Measurements from ENCODE around the gene PCED1B.

PCED1B gene

GRCh38 chr12:47235258-47236040 is 156.0 kb downstream of the PCED1B start:
- DNase-seq (ENCODE audit: low read depth): no peak

DNA sequence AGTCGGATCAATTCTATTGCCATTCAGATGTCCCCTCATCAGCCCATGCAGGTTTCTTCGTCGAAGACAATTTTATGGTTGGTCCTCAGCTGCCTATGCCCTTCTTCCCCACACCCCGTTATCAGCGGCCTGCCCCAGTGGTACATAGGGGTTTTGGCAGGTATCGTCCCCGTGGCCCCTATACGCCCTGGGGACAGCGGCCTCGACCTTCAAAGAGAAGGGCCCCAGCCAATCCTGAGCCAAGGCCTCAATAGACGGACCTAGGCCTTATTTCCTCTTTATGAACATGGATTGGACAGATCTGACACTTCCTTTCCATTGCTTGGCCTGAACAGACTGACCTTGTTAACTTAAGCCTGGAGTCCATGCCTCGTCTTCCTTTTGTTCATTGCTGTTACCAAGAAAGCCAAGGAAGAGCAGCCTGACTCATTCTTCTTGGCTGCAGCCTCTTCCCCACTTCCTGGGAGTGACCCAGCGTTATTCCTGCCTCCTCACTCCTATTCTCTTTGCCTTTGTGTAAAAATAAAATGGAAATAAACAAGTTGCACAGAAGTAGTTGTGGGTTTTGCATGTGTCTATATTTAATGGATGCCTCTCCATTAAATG is 156.8 kb downstream of the PCED1B start:
- DNase-seq (ENCODE audit: low read depth): no peak

DNA sequence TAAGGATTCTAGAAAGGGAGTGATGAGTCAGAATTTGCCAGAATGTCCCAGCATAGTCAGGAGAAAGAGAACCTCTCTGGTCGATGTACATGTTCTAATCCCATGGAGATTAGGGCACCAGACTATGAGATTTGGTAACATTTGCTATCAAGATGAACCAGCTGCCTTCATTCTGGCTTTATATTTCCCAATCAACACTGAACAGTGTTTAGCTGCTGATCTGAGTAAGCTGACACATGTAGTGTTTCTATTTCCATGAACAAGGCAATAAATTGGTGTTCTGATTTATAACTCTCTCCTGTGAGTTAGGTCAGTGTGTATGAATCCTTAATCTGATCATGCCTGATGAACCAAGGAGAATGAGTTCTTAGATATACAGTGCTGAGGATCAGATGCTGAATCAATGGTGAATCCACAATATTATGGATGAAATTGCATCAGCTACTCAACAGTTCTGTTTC is 158.4 kb downstream of the PCED1B start:
- no peak for DNase-seq (ENCODE audit: low read depth)

DNA sequence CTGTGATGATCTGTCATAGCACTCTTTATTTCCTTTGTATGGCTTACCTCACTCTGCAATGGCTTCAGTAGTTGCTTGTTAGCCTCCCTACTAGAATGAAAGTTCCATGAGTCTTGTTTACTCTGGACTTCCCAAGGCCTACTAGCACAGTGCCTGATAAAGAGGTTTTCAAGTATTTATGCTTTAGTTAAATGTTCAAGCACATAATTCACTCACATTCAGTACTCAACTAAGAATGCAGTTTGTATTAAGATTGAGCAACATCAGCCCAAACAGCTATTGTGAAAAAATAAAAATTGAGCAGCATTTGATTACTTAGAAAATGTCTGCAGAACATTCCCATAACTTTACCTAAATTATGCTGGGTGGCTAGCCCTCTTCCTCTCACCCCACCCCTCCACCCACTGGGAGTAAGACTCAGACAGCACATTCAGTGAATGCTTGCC is 159.3 kb downstream of the PCED1B start:
- no peak for DNase-seq (ENCODE audit: low read depth)

DNA sequence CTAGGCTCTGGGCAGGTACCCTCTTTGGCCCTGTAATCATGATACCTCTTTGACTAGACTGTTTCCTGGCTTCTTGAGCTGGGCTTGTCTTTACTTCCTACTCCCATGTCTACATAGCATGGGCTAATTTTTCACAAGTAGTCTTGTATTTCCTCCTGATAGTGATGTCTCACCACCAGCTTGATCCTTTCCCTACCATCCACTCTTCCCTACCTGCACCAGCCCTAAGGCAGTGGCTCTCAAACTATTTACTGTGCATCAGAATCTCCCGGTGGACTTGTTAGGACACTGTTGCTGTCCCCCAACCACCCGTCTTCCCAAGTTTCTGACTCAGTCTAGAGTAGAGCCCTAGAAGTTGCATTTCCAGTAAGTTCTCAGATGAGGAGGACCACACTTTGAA is 163.0 kb downstream of the PCED1B start:
- DNase-seq (ENCODE audit: low read depth): no peak

- DNase-seq (ENCODE audit: low read depth): no peak
Observed at GRCh38 chr12:47244835-47245234, 165.4 kb downstream of the PCED1B start.

- no peak for DNase-seq (ENCODE audit: low read depth)
Observed at GRCh38 chr12:47245623-47246022, 166.2 kb downstream of the PCED1B start.

DNA sequence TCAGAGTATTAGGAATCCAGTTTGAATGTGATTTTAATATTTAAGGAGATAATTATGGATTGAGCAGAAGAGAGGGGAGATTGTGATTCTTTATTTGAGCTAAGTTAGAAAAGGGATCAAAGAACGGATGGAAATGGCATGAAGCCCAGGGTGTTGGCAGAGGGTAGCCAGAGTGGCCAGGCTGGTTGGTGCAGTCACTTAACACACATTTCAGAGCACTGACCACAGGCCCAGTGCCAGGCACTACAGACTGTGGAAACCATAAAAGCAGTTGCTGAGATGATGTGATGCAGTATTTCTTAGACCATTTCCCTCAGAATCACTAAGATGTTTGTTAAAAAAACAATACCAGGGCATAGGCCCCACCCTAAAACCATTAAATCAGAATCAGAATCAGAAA is 168.0 kb downstream of the PCED1B start:
- DNase-seq (ENCODE audit: low read depth): no peak

DNA sequence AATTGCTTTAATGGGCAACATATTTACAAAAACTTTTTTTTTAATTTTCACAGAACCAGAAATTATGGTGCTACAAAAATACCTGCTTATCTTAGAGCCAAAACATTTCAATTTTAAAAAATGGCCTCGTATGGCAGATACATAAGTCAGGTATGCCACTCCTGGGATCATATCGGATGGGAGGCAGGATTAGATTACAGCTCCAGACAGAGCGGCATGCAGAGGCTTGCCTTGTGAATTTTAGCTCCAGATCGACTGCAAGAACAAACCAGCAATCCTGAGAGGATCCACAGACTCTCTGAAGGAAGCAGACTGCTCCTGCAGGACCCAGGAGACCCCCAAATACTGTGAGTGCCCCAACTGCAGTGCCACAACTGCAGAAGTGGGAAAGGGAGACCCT is 169.7 kb downstream of the PCED1B start:
- DNase-seq (ENCODE audit: low read depth): no peak

GRCh38 chr12:47249719-47250357 is 170.4 kb downstream of the PCED1B start:
- no peak for DNase-seq (ENCODE audit: low read depth)

GRCh38 chr12:47251919-47252318 is 172.5 kb downstream of the PCED1B start:
- no peak for DNase-seq (ENCODE audit: low read depth)

DNA sequence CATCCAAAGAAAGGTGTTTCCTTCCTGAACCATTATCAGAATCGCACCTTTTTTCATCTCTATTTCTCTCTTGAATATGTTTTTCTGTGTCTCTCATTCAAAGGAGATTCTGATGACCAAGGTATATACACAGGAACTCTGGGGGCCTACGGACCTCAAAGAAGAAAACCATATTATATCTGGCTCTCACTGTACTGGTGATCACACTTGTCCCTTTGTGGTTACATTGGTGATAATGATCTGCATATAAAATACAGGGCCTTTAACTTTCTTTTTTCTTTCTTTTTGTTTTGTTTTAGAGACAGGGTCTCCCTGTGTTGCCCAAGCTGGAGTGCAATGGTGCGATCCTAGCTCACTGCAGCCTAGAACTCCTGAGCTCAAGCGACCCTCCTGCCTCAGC is 185.5 kb downstream of the PCED1B start:
- no peak for DNase-seq (ENCODE audit: low read depth)

- DNase-seq (ENCODE audit: low read depth): no peak
Observed at GRCh38 chr12:47265391-47265790, 186.0 kb downstream of the PCED1B start.

GRCh38 chr12:47267571-47267970 is 188.2 kb downstream of the PCED1B start:
- DNase-seq (ENCODE audit: low read depth): no peak

DNA sequence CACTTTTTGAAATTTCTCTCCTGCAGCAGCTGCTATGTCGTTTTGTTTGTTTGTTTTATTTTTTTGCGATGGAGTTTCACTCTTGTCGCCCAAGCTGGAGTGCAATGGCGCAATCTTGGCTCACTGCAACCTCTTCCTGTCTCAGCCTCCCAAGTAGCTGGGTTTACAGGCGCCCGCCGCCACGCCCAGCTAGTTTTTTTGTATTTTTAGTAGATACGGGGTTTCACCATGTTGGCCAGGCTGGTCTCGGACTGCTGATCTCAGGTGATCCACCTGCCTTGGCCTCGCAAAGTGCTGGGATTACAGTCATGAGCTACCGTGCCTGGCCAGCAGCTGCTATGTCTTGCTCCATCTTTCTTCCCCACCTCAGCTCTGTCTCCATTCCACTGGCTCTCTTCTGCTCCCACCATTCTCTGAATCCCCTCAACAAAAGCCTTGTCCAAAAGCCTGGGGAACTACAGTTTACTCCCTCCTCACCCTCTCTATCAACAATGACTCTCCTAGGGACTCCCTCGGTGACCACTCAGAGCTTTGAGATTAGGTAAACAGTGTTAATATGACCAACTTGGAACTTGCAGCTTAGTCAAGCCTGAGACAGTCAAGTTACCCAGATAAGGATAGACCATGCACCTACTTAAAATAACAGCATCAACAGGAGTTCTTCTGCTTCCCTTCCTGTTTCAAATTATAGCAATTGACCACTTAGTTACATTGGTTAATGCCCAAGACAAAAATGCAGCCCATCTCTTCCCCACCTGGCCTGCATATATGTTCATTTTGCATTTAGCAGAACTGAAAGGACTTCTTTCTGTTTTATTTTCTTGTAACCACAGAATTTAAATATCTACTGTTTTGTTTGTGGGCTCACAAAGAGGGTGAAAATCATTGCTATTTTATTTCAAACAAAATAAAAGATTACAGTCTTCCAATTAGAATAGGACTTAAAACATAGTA is 189.4 kb downstream of the PCED1B start:
- no peak for DNase-seq (ENCODE audit: low read depth)

GRCh38 chr12:47269916-47270315 is 190.5 kb downstream of the PCED1B start:
- DNase-seq (ENCODE audit: low read depth): no peak

- no peak for DNase-seq (ENCODE audit: low read depth)
Observed at GRCh38 chr12:47270782-47271664, 191.6 kb downstream of the PCED1B start.

GRCh38 chr12:47271800-47272239 is 192.4 kb downstream of the PCED1B start:
- DNase-seq (ENCODE audit: low read depth): no peak

DNA sequence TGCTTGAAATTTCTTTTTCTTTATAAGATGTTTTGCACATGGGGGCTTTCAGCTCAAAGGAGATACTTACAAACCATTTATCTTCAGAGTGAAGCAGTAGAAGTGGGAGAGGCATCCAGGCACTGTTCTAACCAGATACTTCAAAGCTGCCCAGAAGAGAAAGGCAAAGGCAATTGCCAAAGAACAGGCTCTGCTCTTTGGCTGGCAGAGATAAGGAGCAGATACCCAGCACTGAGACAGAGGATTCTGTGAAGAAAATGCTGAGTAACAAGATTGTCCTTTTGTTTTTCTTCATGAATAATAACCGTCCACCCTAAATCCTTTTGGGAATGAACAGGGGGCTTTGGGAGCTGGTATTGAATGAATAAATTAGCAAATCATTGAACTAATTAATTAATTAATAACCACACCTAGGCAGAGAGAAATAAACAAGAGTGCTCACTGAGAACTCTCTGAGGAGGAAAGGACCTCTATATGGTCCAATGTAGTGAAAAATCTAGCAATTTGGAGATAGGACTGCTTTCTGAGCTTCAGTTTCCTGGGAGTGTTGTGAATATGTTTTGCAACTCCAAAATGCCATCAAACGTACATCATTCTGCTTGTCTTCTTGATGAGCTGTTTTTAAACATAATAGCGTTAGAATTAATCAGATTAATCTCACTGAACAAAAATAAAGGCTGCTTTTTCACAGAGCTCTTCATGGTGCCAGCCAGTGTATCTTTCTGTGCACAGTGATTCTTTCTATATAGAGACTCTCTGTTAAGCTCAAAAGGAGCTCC is 193.2 kb downstream of the PCED1B start:
- DNase-seq (ENCODE audit: low read depth): no peak

DNA sequence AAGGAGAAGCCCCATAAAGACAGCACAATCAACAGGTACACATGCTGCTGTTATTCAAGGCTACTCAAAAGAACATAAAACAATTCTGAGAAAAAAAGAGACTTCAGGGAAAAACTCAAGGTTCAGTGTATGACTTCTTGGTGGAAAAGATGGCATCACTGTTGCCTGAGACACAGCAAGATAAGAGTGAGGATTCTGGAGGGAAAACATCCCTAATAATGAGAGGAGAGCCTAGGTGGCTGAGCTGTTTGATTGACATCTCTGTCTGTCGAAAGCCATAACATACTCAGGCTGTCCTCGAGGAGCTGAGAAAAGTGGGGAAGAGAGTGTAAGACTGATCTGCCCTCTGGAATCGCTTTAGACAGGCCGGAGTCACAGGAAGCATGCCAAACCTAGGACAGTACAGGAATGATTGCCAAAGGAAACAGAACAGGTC is 193.8 kb downstream of the PCED1B start:
- DNase-seq (ENCODE audit: low read depth): no peak
